Progenitor cell of endocrine pancreas (in vitro differentiated cells): ENCODE results near the gene AGMAT. TPM values are rescaled to one million over a fixed set of nuclear protein-coding genes. Genes with fewer than 3 reads are reported as not detected.
A peak's percentile ranks its signal among the peaks of the same experiment; 100 is the strongest.
"Not testable (repeated sequence)": the region's sequence is repeated elsewhere in the genome, so short reads cannot be mapped to it uniquely, and the experiment has no call there.

Experiments
- DNase-seq: peaks from one replicate; pipeline ENCODE4 v3.0.0; 2021; ENCODE audit warnings: low spot score; ENCODE audit not compliant: unreplicated experiment
- H3K27ac Mint-ChIP-seq: 2 replicates; pipeline ENCODE4 v1.8.0; 2021; ENCODE audit warnings: mild to moderate bottlenecking, moderate library complexity, mixed read lengths
- H3K27me3 Mint-ChIP-seq: 2 replicates; pipeline ENCODE4 v1.8.0; 2021; ENCODE audit warnings: mixed read lengths
- H3K36me3 Mint-ChIP-seq: 2 replicates; pipeline ENCODE4 v1.8.0; 2022; ENCODE audit warnings: mixed read lengths; ENCODE audit not compliant: insufficient read depth
- H3K4me1 Mint-ChIP-seq: 2 replicates; pipeline ENCODE4 v1.8.0; 2021; ENCODE audit warnings: low read depth, mixed read lengths
- H3K4me3 Mint-ChIP-seq: 2 replicates; pipeline ENCODE4 v1.8.0; 2021; ENCODE audit warnings: low read depth, mild to moderate bottlenecking, moderate library complexity, mixed read lengths
- H3K9me3 Mint-ChIP-seq: 2 replicates; pipeline ENCODE4 v1.8.0; 2021; ENCODE audit warnings: low read depth, mixed read lengths
- CTCF ChIP-seq: fragments of 200-600 bp; sonication (generic); IDR thresholded peaks from one replicate; pipeline ENCODE4 v1.5.0; 2021; ENCODE audit warnings: antibody characterized with exemption, mild to moderate bottlenecking; ENCODE audit not compliant: unreplicated experiment
- total RNA-seq: library from RNA; stranded (reverse); gene quantifications from 2 replicates; pipeline ENCODE4 v1.2.1, GENCODE V29; 2021

AGMAT gene
- total RNA-seq, 1 donor from 2014 or later: 3.1 TPM

- no peak for TF ChIP-seq CTCF
- Mint-ChIP-seq H3K4me1 (peaks cover 19% of the 10 kb centered on the region), H3K4me3 (no peak overlapping the region), H3K27me3 (no peaks in the 10 kb centered on the region), H3K36me3 (no peaks in the 10 kb centered on the region), H3K27ac (no peak overlapping the region), H3K9me3 (peaks cover 4% of the 10 kb centered on the region)
- DNase-seq: no peak
Measured at GRCh38 chr1:15605398-15606383, 20.8 kb upstream of the AGMAT start.

GRCh38 chr1:15604400-15604799 is 19.5 kb upstream of the AGMAT start:
- not testable (repeated sequence) for H3K27me3 Mint-ChIP-seq, H3K36me3 Mint-ChIP-seq, H3K27ac Mint-ChIP-seq, DNase-seq, H3K9me3 Mint-ChIP-seq
- peak overlapping the region; percentile 83 for H3K4me3 Mint-ChIP-seq
- H3K4me1 Mint-ChIP-seq: peaks cover 19% of the 10 kb centered on the region

GRCh38 chr1:15603966-15604282 is 19.1 kb upstream of the AGMAT start:
- H3K27me3 Mint-ChIP-seq, DNase-seq, H3K36me3 Mint-ChIP-seq, H3K9me3 Mint-ChIP-seq: not testable (repeated sequence)
- peak overlapping the region; percentile 83 for H3K4me3 Mint-ChIP-seq
- peak overlapping the region; percentile 73 for H3K27ac Mint-ChIP-seq
- H3K4me1 Mint-ChIP-seq: peaks cover 19% of the 10 kb centered on the region

GRCh38 chr1:15603050-15603965 is 18.5 kb upstream of the AGMAT start:
- Mint-ChIP-seq H3K27ac (peak overlapping the region; percentile 73), H3K9me3 (peaks cover 4% of the 10 kb centered on the region), H3K4me3 (peak overlapping the region; percentile 83), H3K36me3 (no peaks in the 10 kb centered on the region), H3K27me3 (no peaks in the 10 kb centered on the region), H3K4me1 (peaks cover 19% of the 10 kb centered on the region)
- DNase-seq: peak; percentile 81
- no peak for TF ChIP-seq CTCF

GRCh38 chr1:15598436-15598835 is 13.6 kb upstream of the AGMAT start:
- Mint-ChIP-seq H3K9me3 (no peaks in the 10 kb centered on the region), H3K27me3 (peaks cover 11% of the 10 kb centered on the region)

More at GRCh38 chr1:15598436-15598835, 13.6 kb upstream of the AGMAT start:
- H3K4me3 Mint-ChIP-seq: no peak overlapping the region
- TF ChIP-seq CTCF: no peak
- DNase-seq: no peak
- H3K36me3 Mint-ChIP-seq: no peaks in the 10 kb centered on the region
- H3K27ac Mint-ChIP-seq: no peak overlapping the region
- peaks cover 7% of the 10 kb centered on the region for H3K4me1 Mint-ChIP-seq
